NCI-H82 treated with DMSO at 0.1 percent for 48 hours (cell line): ENCODE data around the gene SEMA3C.
A peak's percentile ranks its signal among the peaks of the same experiment; 100 is the strongest.
"Not testable (repeated sequence)": the region's sequence is repeated elsewhere in the genome, so short reads cannot be mapped to it uniquely, and the experiment has no call there.

ENCODE experiments used
- DNase-seq: peaks from one replicate; lab custom pipeline; 2025; ENCODE audit not compliant: unreplicated experiment; lab: John Stamatoyannopoulos, UW

The SEMA3C gene

DNA sequence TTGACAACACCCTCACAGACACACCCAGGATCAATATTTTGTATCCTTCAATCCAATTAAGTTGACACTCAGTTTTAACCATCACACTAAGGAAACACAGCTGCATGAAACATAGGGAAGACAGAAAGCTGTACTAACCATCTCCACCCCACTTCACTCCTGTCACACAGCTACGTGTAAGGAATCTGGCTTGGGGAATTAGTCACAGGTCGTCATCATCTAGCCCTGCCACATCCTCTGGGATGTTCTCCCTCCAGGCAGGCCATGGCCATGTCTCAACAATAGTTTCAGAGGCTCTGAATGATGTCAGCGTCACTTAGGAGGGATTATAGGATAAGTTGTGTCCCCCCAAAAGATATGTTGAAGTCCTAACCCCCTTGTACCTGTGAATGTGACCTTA lies 10.8 kb upstream of the SEMA3C start:
- DNase-seq: no peak

DNA sequence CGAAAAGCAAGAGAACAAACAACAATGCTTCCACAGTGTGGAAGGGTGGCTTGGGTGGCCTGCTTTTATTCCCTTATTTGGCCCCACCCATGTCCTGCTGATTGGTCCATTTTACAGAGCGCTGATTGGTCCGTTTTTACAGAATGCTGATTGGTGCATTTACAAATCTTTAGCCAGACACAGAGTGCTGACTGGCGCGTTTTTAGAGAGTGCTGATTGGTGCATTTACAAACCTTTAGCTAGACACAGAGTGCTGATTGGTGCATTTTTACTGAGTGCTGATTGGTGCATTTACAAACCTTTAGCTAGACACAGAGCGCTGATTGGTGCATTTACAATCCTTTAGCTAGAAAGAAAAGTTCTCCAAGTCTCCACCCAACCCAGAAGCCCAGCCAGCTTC lies 8.1 kb upstream of the SEMA3C start:
- DNase-seq: not testable (repeated sequence)

DNA sequence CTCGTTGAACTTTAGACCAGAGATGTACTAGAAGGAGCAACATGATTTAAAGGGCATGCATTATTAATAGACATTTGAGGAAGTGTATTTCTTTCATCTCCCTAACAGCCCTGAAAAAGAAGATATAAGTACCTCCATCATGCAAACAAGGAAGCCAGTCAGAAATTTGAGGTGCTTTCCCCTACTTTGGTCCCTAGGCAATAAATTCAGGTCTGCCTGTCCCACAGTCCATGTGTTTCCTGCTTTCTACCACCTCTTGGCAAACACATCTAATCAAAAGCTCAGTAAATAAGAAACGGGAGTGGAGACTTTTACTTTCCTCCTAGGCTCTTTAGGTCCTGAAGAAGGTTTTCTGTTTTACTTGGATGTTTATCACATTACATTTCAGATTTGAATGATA lies 5.2 kb upstream of the SEMA3C start:
- DNase-seq: no peak

DNA sequence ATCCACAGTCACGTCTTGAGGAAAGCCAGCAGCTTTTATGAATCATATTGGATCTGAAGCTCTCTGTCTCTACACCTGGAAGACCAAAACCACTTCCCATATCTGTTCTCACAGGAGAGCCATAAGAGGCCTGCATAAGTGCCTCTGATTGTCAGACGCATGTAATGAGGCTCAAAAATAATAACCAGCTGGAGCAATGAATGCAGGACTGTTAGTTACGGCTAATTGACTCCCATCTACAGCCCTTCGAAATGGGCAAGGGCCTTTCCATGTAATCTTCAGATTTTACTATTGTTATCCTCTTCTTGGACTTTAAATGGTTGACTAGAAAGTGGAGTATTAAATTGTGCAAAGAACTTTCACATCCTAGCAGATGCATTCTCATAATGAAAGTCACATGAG lies 4.4 kb upstream of the SEMA3C start:
- DNase-seq: no peak

DNA sequence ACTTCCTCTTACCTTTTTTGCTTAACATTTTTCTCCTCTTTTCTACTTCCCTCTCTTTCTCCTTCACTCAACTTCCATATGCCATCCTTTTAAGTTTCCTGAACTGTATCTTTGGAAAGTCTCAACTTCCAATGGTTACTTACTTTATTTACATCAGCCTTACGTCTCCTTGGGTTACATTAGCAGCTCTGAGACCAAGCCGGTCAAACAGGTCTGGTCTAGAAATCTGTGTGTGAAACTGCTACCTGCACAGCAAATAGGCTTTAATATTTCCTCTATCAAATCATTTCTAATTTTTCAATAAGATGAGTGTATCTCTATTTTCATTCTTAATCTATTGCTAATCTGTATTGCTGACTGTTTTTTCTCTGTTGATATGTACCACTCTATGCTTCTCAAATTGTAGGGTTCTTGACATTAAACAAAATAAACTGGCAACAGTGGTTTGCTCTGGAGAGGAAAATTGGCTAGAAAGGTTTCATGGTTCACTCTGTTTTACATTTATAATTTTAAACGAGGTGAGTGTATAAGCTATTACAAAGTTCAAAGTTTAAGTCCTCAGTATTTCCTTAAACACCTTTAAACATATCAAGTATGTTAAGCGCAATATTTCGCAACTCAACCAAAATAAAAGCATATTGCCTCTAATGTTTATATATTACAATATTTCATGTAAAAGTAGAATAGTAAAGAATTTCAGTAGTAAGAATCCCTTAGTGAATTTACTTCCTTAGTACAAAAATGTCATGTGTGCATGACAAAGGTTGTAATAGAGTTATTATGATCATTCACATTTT lies 3.6 kb upstream of the SEMA3C start:
- DNase-seq: no peak

DNA sequence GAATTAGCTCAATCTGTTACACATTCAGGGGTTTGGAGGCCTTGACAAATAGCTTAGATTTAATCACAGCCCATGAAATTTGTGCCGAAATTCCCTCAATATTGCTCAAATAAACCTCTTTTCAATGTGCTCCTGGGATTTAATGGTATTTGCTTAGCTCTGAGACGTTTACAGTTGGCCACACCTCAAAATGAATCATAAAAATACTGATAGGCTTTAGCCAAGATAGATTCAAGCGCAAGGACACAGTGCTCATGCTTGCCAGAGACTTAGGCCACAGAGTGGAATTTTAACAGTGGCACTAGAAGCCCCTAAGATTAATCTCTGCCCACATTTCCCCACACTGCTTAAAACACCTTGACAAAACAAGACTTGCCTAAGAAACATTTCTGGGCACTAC lies 2.3 kb upstream of the SEMA3C start:
- no peak for DNase-seq

DNA sequence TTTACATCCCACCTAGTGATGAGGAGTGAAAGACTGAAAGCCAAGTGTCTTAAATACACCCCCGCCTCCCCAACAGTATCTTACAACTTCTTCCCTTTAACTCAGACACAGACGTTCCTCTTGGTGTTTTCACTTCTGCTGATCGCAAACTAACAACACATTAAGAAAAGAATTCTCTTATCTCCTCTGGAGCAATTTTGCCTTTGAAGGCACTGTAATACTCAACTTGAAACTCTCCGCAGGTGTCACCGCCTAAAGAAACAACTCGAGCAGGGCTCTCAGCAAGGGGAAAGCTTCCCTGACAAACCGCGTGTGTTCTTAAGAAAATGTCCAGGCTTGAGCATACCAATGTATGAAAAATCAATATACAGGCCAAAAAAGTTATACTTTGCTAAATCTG lies 452 bp downstream of the SEMA3C start:
- DNase-seq: peak; percentile 26

DNA sequence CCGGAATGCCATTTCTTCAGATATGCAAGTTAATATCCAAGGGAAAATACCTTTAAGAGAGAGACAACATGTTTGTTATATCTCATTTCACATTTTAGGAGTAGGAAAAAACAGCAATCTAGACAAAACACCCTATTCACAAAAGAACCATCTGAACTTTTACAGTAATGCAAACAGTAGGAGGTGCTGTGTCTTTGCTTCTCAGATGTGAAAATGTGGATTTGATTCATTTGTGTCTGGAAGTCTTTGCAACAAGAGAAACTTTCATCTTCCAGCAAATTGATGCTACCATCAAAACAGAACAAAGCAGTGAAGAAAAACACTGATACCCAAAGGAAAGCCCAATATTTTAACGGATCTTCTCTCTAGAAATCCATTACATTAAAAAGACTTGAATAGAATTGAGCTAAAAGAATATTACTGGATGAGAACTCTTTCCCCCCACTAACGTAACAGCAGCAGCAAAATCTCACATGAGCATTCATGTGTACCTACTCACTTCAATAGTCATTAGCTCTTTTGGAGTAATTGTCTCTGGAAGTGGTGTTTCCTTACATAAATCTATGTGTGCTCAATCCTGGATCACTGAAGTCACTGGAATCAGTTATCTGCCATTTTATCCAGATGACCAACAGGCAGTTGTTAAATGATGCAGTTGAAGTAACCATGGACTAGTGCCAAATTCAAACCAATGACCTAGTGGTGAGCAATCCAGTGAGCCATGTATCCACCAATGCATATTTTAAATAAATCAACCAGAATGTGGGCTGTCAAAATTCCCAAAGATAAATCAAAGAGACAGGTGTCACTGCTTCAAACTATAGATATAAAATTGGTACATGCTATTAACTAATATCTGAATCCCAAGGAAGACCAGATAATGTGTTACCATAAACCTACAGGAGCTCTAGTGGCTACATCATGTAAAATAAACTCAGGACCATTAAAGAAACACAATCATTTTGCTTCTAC lies 1.8 kb downstream of the SEMA3C start:
- DNase-seq: no peak

DNA sequence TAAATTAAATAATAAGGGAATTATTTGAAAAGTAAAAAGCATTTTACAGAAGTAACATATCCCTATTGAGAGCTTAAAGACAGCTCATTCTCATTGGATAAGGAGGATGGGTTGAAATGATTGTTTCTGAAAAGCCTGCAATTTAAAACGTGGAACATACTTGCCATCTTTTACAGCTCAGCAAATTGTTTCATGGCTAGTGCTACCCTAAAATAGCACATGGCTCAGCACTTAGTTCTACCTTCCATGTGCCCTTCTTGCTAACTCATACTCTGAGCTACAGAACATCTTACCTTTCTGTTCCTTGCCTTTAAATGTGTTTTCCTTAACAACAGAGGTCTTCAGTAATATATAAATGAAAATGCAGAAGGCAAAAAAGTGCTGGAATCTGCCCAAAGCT lies 8.6 kb downstream of the SEMA3C start:
- no peak for DNase-seq

DNA sequence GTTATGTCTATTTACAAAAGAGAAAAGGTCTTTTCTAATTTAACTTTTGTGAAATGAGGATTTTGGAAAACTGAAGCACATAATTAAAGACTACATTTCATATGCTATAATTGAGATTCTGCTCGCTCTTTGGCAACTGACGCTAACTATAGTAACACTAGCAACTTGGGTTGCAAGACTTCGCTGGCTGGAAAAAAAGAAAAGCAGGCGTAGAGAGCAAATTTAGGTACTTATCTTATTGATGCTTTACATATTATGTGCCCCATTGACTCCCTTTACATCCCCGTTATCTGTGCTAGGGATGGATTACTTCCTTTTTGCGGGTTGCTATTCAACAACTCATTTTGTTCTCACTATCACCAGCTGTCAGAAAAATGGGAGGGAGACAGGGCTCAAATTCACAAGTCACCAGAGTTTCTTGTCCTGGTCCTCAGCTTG lies 10.5 kb downstream of the SEMA3C start:
- peak; percentile 30 for DNase-seq

DNA sequence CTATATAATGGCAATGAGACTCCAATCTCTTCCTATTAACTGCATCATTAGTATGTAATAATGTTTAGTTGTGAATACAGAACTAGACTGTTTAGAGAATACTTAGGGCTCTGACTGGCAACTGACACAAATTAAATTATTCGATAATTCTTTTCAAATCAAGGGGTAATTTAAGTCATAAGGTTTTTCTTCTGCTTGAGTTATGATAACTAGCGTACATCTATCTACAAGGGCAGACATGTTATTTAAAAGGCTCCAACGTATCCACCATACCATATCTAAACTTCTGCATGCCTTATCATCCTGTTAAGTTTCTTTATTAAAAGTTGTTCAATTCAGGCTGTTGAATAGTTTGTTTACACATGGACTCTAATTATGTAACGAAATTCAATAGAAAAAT lies 11.2 kb downstream of the SEMA3C start:
- DNase-seq: no peak

DNA sequence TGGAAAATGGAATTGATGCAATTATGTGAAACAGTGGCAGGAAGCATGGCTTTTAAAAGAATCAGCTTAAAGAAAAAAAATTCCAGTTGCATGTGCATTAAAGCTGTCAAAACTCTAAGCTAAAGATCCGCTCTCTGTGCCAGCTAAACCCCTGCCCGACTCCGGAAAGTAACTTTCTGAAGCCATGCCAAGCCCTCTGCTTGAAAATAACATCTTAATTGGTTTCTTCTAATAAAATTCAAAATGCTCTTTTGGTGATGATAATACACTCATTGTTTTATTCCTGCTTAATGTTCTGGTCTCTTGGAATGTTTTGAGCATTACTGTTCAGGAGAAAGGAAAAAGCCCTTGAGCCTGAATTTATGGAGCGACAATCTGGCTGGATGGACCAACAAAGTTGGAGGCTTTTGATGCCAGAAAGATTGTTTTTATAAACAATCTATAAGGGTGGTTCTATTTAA lies 11.7 kb downstream of the SEMA3C start:
- DNase-seq: no peak

DNA sequence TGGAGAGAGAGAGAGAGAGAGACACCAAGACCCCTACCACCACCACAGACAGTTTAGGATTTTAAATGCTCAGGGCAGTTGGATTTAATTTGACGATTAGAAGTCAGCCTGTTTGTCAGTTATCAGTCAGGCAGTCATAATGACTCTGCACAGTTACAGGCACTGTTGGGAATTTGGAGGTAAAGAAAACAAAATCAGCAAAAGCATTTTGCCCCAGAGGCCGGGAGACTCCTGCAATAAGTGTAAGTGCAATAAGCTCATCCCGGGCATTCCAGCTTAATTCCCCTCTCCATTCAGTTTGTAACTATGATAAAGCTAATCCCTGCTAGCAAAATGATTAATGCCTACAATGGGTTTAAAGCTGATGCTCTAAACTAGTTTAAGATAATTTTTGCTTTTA lies 13.5 kb downstream of the SEMA3C start:
- peak; percentile 91 for DNase-seq

DNA sequence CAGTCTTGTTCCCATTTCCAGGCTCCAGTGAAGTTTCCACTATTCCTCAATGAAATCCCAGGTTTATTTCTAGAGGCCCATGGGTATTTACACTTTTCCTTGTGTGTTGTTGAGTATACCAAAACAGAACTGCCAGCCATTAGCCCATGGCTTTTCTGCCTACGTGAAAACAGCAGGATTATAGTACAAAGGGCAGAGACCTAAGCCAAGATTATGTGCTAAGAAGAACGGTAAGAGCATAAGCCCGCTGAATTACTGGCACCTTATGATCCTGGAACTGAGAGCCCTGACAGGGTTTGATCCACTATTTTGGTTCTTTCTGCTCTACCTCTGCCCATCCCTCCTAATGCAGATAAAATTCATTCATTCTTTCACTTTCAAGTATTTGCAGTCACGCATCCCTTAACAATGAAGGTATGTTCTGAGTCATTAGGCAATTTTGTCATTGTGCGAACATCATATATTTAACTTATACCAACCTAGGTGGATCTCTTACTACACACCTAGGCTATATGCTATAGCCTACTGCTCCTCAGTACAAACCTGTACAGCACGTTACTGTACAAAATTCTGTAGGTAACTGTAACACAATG lies 16.0 kb downstream of the SEMA3C start:
- peak; percentile 96 for DNase-seq

DNA sequence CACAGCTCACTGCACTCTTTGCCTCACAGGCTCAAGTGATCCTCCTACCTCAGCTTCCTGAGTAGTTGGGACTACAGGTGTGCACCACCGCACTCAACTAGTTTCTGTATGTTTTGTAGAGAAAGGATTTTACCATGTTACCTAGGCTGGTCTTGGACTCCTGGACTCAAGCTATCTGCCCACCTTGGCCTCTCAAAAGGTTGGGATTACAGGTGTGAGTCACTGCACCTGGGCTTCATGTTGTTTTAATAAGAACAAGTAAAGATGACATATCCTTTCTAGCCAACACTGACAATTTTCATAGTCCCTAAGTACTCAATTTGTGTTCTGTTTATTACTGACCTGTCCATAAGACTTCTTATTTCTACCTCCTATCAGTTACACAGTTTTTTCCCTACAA lies 16.8 kb downstream of the SEMA3C start:
- no peak for DNase-seq

DNA sequence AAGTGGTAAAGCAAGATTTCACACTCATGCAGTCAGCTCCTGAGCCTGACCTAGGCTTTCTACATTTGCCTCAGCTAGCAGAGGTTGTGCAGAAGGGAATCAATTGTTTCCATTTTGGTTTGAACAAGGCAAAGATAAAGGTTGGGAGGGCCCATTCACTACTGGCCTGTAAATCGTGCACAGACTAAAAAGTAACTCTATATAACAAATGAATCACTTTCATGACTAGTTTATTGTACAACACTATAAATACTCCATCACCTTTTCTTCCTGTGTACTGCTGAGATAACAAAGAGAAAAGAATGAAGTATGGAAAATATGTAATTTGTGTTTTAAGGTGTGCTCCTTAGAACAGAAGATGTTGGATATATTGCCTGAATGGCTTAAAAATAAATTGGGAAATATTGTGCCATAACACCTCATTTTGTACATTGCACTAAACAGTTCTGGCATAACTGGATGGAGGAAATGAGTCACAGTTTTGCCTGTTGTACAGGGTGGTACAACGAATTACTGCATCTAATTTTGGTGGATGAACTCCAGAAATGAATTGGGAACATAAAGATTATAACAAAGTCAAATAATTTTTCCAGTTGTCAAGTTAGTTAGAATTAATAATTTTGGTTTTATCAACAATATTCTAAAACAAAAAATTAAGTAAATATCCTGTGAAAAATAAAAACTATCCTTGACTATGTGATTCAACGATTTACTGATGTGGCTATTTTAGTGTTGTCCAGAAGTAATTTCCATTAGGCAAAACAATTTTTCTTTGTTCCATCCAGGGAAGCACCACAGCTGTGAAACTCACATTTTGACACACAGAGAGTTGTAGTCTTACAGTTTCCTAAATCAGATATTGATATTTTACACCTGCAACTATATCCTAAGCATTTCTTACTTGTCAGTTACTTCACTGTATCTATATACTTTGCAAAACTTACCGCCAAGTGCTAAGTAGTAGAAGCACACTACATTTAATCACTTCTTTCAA lies 18.0 kb downstream of the SEMA3C start:
- no peak for DNase-seq

DNA sequence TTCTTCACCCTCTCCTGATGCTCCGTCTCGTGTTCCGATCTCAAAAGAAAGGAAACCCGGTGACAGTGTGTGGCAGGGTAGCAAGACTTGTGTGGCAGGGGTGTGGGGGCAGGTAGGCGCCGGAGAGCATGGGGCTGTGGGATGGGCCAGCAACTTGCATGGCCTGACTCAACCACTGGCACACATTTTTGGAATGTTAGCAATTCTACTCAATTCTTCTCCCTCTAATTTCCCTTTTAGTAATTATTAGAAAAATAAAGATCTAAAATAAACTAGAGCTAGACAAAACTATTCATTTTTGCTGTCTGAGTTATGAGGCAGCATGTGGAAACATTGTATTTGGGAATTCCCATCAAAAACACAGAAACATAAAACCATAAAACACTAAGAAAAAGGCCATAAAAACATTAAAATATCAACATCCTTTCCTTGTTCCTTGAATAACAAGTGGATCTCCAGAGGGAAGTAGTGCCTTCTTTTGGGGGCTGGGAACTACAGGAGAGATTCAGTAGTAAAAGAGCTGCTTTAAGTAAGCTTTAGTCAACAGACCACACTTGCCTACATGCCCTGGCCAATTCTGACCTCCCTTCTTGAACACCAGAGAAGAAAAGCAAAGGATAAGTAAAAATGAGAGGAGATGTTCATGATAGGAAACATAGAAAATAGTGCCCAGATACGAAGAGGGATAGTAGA lies 21.8 kb downstream of the SEMA3C start:
- no peak for DNase-seq

DNA sequence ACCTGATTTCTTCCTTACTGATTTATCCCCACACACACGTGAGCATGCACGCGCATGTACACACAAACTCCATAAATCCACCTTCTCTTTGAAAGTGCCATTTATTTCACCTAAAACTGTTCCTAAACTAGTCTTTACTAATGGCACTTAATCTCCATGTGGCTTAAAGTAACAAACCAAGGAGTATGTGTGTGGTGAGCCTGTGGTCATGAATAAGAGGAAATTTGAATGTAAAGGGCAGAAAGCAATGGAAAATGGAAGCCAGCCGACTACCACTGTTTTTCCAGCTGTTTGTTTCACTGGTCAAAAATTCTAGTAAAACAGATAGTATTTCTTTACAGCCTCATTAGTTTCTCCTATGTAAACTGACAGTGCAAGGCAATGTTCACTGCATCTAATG lies 23.8 kb downstream of the SEMA3C start:
- no peak for DNase-seq

DNA sequence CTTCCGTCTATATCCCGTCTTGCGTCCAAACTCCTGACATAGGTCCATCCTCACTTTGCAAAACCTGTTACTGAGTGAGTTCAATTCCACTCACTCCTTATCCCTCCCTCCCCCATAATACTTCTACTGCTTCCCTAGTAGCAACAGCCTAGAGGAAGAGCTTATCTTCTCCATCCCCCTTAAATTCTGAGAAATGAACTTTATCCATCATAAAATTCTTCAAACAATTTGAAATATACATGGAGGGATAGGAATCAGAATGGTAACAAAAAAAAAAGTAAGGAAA lies 27.6 kb downstream of the SEMA3C start:
- peak; percentile 56 for DNase-seq
